K562 (cell line): ENCODE results near the gene EIF4EBP2. TPM values are rescaled to one million over a fixed set of nuclear protein-coding genes. Genes with fewer than 3 reads are reported as not detected.
A peak's percentile ranks its signal among the peaks of the same experiment; 100 is the strongest.

Source experiments
- ATAC-seq: fragments of 200-7000 bp; cut with Tn5 transposase; 3 replicates; pipeline ENCODE4 v1.9.1; 2020; ENCODE audit warnings: moderate library complexity
- BruUV-seq: library from RNA; stranded (reverse); fragments of 400-500 nt; replicated peaks from 2 replicates; lab custom pipeline; 2021; lab: Mats Ljungman, UMichigan
- CTCF ChIA-PET: fragments of 300-600 bp; formaldehyde crosslinking; extraction: SDS; loops from one replicate; lab custom pipeline; 2021; ENCODE audit warnings: low intra/inter-chr PET ratio; lab: Yijun Ruan, JAX
- POLR2A ChIA-PET: fragments of 300-600, 350-650 bp; sonication (Branson Sonifier 250); formaldehyde crosslinking; extraction: SDS; loops from one replicate; lab custom pipeline; 2021; ENCODE audit warnings: antibody characterized with exemption, inconsistent platforms; lab: Yijun Ruan, JAX
- DNase-seq, 4 experiments: peaks; one replicate each; pipeline versions ENCODE4 v3.0.0 to v3.0.0-alpha.2; 2011 to 2018; ENCODE audit warnings: low spot score in 3 of 4, mixed read lengths in 3 of 4; ENCODE audit errors: extremely low read depth in 1 of 4
- FAIRE-seq: peaks from 2 replicates; lab custom pipeline; 2011; peaks lifted over from hg19 to GRCh38; lab: Jason Lieb, UNC
- H2AFZ ChIP-seq: 2 replicates; pipeline ENCODE4 v1.6.0; 2011; ENCODE audit warnings: low read depth, low read length, control low read depth, inconsistent platforms
- H3K27ac ChIP-seq: fragments of 200-600 bp; 3 replicates; pipeline ENCODE4 v1.8.0; 2011; ENCODE audit warnings: low read depth, mild to moderate bottlenecking, control low read depth, inconsistent platforms, low read length, moderate library complexity, mixed read lengths; ENCODE audit errors: extremely low read depth
- H3K27me3 ChIP-seq, 2 experiments: fragments of 300-600 bp in 1 of 2; 2 replicates in 1 of 2; 3 replicates in 1 of 2; pipeline versions ENCODE4 v1.6.0 to v1.8.0; 2011; ENCODE audit warnings: inconsistent platforms in 2 of 2, low read length in 2 of 2, mild to moderate bottlenecking in 1 of 2, mixed read lengths in 1 of 2, moderate library complexity in 1 of 2; ENCODE audit not compliant: control insufficient read depth in 2 of 2, insufficient read depth in 2 of 2
- H3K36me3 ChIP-seq: fragments of 300-600 bp; 3 replicates; pipeline ENCODE4 v1.8.0; 2011; ENCODE audit warnings: mild to moderate bottlenecking, low read length, inconsistent platforms; ENCODE audit not compliant: control insufficient read depth, insufficient read depth
- H3K4me1 ChIP-seq, 2 experiments: fragments of 200-600 bp in 1 of 2; replicated peaks in 1 of 2; 2 replicates in 1 of 2; 3 replicates in 1 of 2; pipeline versions ENCODE4 v1.5.1 to v1.8.0; 2011; ENCODE audit warnings: inconsistent platforms in 2 of 2, low read length in 2 of 2, mild to moderate bottlenecking in 1 of 2, mixed read lengths in 1 of 2, moderate library complexity in 1 of 2; ENCODE audit not compliant: control insufficient read depth in 2 of 2, insufficient read depth in 2 of 2
- H3K4me2 ChIP-seq: 2 replicates; pipeline ENCODE4 v1.6.1; 2011; ENCODE audit warnings: low read length, control low read depth, inconsistent platforms, mixed read lengths; ENCODE audit not compliant: insufficient read depth
- H3K4me3 ChIP-seq: fragments of 200-600 bp; sonication (generic), shearing (Covaris generic); 2 replicates; pipeline ENCODE4 v1.5.1; 2016; ENCODE audit warnings: control low read depth, inconsistent platforms
- H3K79me2 ChIP-seq: fragments of 200-600 bp; 3 replicates; pipeline ENCODE4 v1.8.0; 2011; ENCODE audit warnings: low read length, inconsistent platforms; ENCODE audit not compliant: control insufficient read depth, insufficient read depth
- H3K9ac ChIP-seq, 2 experiments: 2 replicates each; pipeline versions ENCODE4 v1.6.0 to v1.6.1; 2011; ENCODE audit warnings: low read depth in 2 of 2, low read length in 2 of 2, control low read depth in 1 of 2, inconsistent platforms in 1 of 2, mild to moderate bottlenecking in 1 of 2, mixed read lengths in 1 of 2; ENCODE audit not compliant: insufficient read depth in 1 of 2
- H3K9me1 ChIP-seq: one replicate; pipeline ENCODE4 v1.6.0; 2011; ENCODE audit warnings: inconsistent platforms, mild to moderate bottlenecking, low read length, moderate library complexity; ENCODE audit not compliant: control insufficient read depth, insufficient read depth
- H3K9me3 ChIP-seq: replicated peaks from 2 replicates; pipeline ENCODE4 v1.5.1; 2011; ENCODE audit warnings: low read depth, low read length, inconsistent platforms; ENCODE audit not compliant: control insufficient read depth, insufficient read depth
- H4K20me1 ChIP-seq: replicated peaks from 2 replicates; pipeline ENCODE4 v1.6.1; 2011; ENCODE audit warnings: low read length, inconsistent platforms, mixed read lengths; ENCODE audit not compliant: control insufficient read depth, insufficient read depth
- CBX2 ChIP-seq: fragments of 200-600 bp; sonication (generic); IDR thresholded peaks from one replicate; pipeline ENCODE4 v1.6.1; 2012; ENCODE audit warnings: mild to moderate bottlenecking, low read length, inconsistent platforms; ENCODE audit not compliant: insufficient read depth, poor library complexity, severe bottlenecking
- CHAMP1 ChIP-seq: fragments of 450-650 bp; IDR thresholded peaks from 2 replicates; pipeline ENCODE4 v1.6.1; 2016; ENCODE audit warnings: mild to moderate bottlenecking
- DMBX1 ChIP-seq: fragments of 250-450 bp; sonication (Bioruptor Pico); IDR thresholded peaks from 2 replicates; pipeline ENCODE4 v1.8.0; 2022; ENCODE audit warnings: inconsistent platforms, mild to moderate bottlenecking, moderate library complexity, borderline replicate concordance
- ELF2 ChIP-seq: fragments of 250-450 bp; sonication (Bioruptor Pico); IDR thresholded peaks from 2 replicates; pipeline ENCODE4 v1.5.0; 2021; ENCODE audit warnings: mild to moderate bottlenecking
- HDAC8 ChIP-seq: fragments of 450-650 bp; IDR thresholded peaks from 2 replicates; pipeline ENCODE4 v1.6.1; 2016; ENCODE audit warnings: mild to moderate bottlenecking, missing genetic modification characterization, moderate library complexity, missing compliant biosample characterization
- IRF1 ChIP-seq: sonication (generic); formaldehyde crosslinking; IDR thresholded peaks from 2 replicates; pipeline ENCODE4 v1.8.0; 2022; ENCODE audit warnings: missing genetic modification reagents, mild to moderate bottlenecking, borderline replicate concordance
- WGBS: fragments of 100-300 bp; shearing (Covaris generic); methylation state at CpG from one replicate; pipeline ENCODE4 v1.1.6; 2016; ENCODE audit warnings: low coverage, mixed read lengths; ENCODE audit not compliant: insufficient coverage; ENCODE audit errors: missing lambda C conversion rate; 5-methylcytosine and 5-hydroxymethylcytosine counted together
- in situ Hi-C: fragments of 300-500 bp; cut with MboI; formaldehyde crosslinking; loops from 4 replicates; pipeline ENCODE4 v1.15.0; 2018; ENCODE audit warnings: inconsistent platforms, mixed read lengths
- intact Hi-C: fragments of 100-400 bp; cut with micrococcal nuclease; formaldehyde crosslinking; loops from 2 replicates; pipeline ENCODE4 v1.14.2; 2022
- polyA plus RNA-seq, 8 experiments: library from polyadenylated mRNA; depleted of rRNA in 4 of 8; stranded (reverse) in 5 of 8; unstranded in 3 of 8; fragments of >200 nt; fragmentation: Nextera tagmentation in 2 of 8; fragmentation: Illumina TruSeq in 1 of 8; extraction: Ambion mirVana in 2 of 8; extraction: Trizol in 1 of 8; gene quantifications; 2 replicates each; pipeline versions ENCODE4 v1.2.1 to v1.2.3, GENCODE V29; 2011 to 2014; ENCODE audit warnings: inconsistent platforms in 1 of 8, missing spikeins in 1 of 8
- total RNA-seq, 7 experiments: library from RNA; depleted of rRNA in 6 of 7; stranded (reverse); fragments of >200 nt in 6 of 7; fragmentation: Illumina TruSeq in 2 of 7; extraction: Trizol in 2 of 7; gene quantifications; 2 replicates each; pipeline versions ENCODE4 v1.2.1 to v1.2.3, GENCODE V29; 2011 to 2021; ENCODE audit warnings: low replicate concordance in 1 of 7

EIF4EBP2 gene
- total and polyA plus RNA-seq, 9 of the 15 experiments (the other 6 are each of a cell fraction or from before 2014, with no cell fraction given), result 16.1 to 67.5 (median 38.3) TPM

DNA sequence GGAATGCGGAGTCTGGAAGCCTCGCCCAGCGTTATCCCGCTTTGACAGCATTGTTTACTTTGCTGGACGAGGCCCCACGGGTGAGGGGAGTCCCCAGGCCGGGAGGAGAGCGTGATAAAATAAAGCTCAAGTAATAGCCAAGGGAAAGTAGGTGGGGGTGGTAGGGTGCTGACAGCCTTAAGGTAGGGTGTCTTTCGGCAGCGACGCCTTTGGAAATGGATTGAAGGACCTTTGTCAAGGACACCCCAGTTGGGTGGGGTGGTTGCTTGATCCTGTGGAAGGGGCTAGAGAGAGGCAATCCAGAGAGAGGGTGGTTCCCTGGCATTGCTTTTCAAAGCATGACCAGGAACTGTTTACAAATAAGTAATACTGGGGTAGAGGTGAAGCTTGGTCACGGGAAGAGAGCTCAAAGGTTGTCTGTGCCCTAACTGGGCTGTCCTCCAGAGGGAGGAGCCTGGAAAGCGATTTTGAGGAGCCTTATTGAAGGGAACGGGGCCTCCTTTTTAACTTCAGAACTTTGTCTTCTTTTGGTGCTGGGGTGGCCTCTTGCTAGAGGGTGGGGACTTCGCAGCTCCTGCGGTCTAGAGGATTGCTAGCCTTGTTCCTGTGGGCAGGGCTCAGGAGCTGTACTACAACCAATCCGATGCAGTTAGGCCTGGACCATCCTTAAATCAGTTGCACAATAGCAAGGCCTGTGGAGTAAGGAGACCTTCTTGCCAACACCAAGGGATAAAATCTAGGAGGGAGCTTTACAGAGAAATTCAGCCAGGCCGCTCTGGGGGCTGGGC lies 1.3 kb downstream of the EIF4EBP2 start:
- POLR2A ChIA-PET, result interaction anchor here (0.5 to 3.5 kb wide), 26 partner anchors 8 to 1131 kb away, joined by 3 to 27 read pairs (median 4); partner anchors contain the start of gene PPA1
- Histone ChIP-seq H3K79me2 (peaks cover 49% of the 10 kb centered on the region), H3K9me3 (no peaks in the 10 kb centered on the region), H3K9me1 (no peaks in the 10 kb centered on the region), H2AFZ (no peak overlapping the region), H4K20me1 (peaks cover 25% of the 10 kb centered on the region), H3K27ac (peak overlapping the region; percentile 84), H3K4me2 (peak overlapping the region; percentile 88), H3K4me3 (peak overlapping the region; percentile 89), H3K36me3 (peaks cover 27% of the 10 kb centered on the region), H3K27me3 (no peaks in the 10 kb centered on the region), H3K4me1 (peaks cover 30 to 31% of the 10 kb centered on the region in 2 experiments), H3K9ac (peak overlapping the region; percentile 85 to 99)
- 1% methylated on average over 18 of the region's 18 CpGs for WGBS
- intact Hi-C loops, result loop anchor here (2.0 kb wide), 1 partner anchor 22 kb away; the partner anchor contains the start of gene LRRC20
- ATAC-seq, result peak; percentile 87
- in situ Hi-C loops, result no loop called here
- FAIRE-seq, result peak; percentile 92
- TSS peak; percentile 52 for BruUV-seq
- peak; percentile 45 to 88 (median 64) for DNase-seq
- CTCF ChIA-PET, result no interaction called here
- TF ChIP-seq HDAC8 (tag) (no peak), ELF2 (no peak), IRF1 (no peak), DMBX1 (CRISPR knock-in tag) (no peak), CBX2 (no peak), CHAMP1 (no peak)
